ENCODE data around the gene BRD8.

The BRD8 gene

GRCh38 chr5:138103319-138103637 is 75.2 kb downstream of the BRD8 start:
- H3K9me3 ChIP-seq (ENCODE audit: insufficient read depth, low read length): no peaks in the 10 kb centered on the region
- DNase-seq (ENCODE audit: low read depth, low spot score): no peak
- H3K27me3 ChIP-seq (ENCODE audit: insufficient read depth, insufficient read length): no peaks in the 10 kb centered on the region
- H3K4me3 ChIP-seq (ENCODE audit: insufficient read length, low read depth): no peak overlapping the region
- H3K4me1 ChIP-seq (ENCODE audit: insufficient read depth, insufficient read length): no peaks in the 10 kb centered on the region
- no peak overlapping the region for H3K9ac ChIP-seq (ENCODE audit: insufficient read length, low read depth)
- TF ChIP-seq YY1 (IDR thresholded peaks at IDR 0.05; ENCODE audit: insufficient read depth, insufficient read length) (no peak), ZNF274 (IDR thresholded peaks at IDR 0.05; ENCODE audit: low read depth, low read length) (no peak), SUZ12 (IDR thresholded peaks at IDR 0.05; ENCODE audit: extremely low read depth, insufficient read depth, insufficient read length) (no peak)
- H3K36me3 ChIP-seq (ENCODE audit: insufficient read depth, insufficient read length, low read length): no peaks in the 10 kb centered on the region

- TF ChIP-seq YY1 (IDR thresholded peaks at IDR 0.05; ENCODE audit: insufficient read depth, insufficient read length) (no peak), SUZ12 (IDR thresholded peaks at IDR 0.05; ENCODE audit: extremely low read depth, insufficient read depth, insufficient read length) (no peak), ZNF274 (IDR thresholded peaks at IDR 0.05; ENCODE audit: low read depth, low read length) (no peak)
- H3K4me3 ChIP-seq (ENCODE audit: insufficient read length, low read depth): no peak overlapping the region
- DNase-seq (ENCODE audit: low read depth, low spot score): no peak
- H3K36me3 ChIP-seq (ENCODE audit: insufficient read depth, insufficient read length, low read length): no peaks in the 10 kb centered on the region
- no peak overlapping the region for H3K9ac ChIP-seq (ENCODE audit: insufficient read length, low read depth)
- H3K27me3 ChIP-seq (ENCODE audit: insufficient read depth, insufficient read length): peaks cover 3% of the 10 kb centered on the region
- no peaks in the 10 kb centered on the region for H3K9me3 ChIP-seq (ENCODE audit: insufficient read depth, low read length)
- H3K4me1 ChIP-seq (ENCODE audit: insufficient read depth, insufficient read length): no peaks in the 10 kb centered on the region
Observed at GRCh38 chr5:138102454-138103318, 75.7 kb downstream of the BRD8 start.

- Histone ChIP-seq H3K27me3 (ENCODE audit: insufficient read depth, insufficient read length) (peaks cover 28% of the 10 kb centered on the region), H3K36me3 (ENCODE audit: insufficient read depth, insufficient read length, low read length) (no peaks in the 10 kb centered on the region), H3K9me3 (ENCODE audit: insufficient read depth, low read length) (no peaks in the 10 kb centered on the region), H3K4me3 (ENCODE audit: insufficient read length, low read depth) (no peak overlapping the region), H3K4me1 (ENCODE audit: insufficient read depth, insufficient read length) (peaks cover 14% of the 10 kb centered on the region), H3K9ac (ENCODE audit: insufficient read length, low read depth) (no peak overlapping the region)
- no peak for TF ChIP-seq SUZ12 (IDR thresholded peaks at IDR 0.05; ENCODE audit: extremely low read depth, insufficient read depth, insufficient read length)
- no peak for DNase-seq (ENCODE audit: low read depth, low spot score)
Observed at GRCh38 chr5:138096997-138097828, 81.2 kb downstream of the BRD8 start.

- TF ChIP-seq ZNF274 (IDR thresholded peaks at IDR 0.05; ENCODE audit: low read depth, low read length) (no peak), YY1 (IDR thresholded peaks at IDR 0.05; ENCODE audit: insufficient read depth, insufficient read length) (no peak), SUZ12 (IDR thresholded peaks at IDR 0.05; ENCODE audit: extremely low read depth, insufficient read depth, insufficient read length) (no peak)
- H3K36me3 ChIP-seq (ENCODE audit: insufficient read depth, insufficient read length, low read length): no peaks in the 10 kb centered on the region
- no peak for DNase-seq (ENCODE audit: low read depth, low spot score)
- no peak overlapping the region for H3K4me3 ChIP-seq (ENCODE audit: insufficient read length, low read depth)
- no peaks in the 10 kb centered on the region for H3K9me3 ChIP-seq (ENCODE audit: insufficient read depth, low read length)
- peaks cover 14% of the 10 kb centered on the region for H3K4me1 ChIP-seq (ENCODE audit: insufficient read depth, insufficient read length)
- H3K9ac ChIP-seq (ENCODE audit: insufficient read length, low read depth): no peak overlapping the region
- peaks cover 28% of the 10 kb centered on the region for H3K27me3 ChIP-seq (ENCODE audit: insufficient read depth, insufficient read length)
Observed at GRCh38 chr5:138096363-138096762, 82.1 kb downstream of the BRD8 start.

- Histone ChIP-seq H3K9me3 (ENCODE audit: insufficient read depth, low read length) (no peaks in the 10 kb centered on the region), H3K4me1 (ENCODE audit: insufficient read depth, insufficient read length) (peaks cover 14% of the 10 kb centered on the region), H3K9ac (ENCODE audit: insufficient read length, low read depth) (peak overlapping the region; percentile 50), H3K4me3 (ENCODE audit: insufficient read length, low read depth) (no peak overlapping the region), H3K27me3 (ENCODE audit: insufficient read depth, insufficient read length) (peaks cover 36% of the 10 kb centered on the region), H3K36me3 (ENCODE audit: insufficient read depth, insufficient read length, low read length) (no peaks in the 10 kb centered on the region)
- TF ChIP-seq SUZ12 (IDR thresholded peaks at IDR 0.05; ENCODE audit: extremely low read depth, insufficient read depth, insufficient read length): no peak
- TF ChIP-seq YY1 (IDR thresholded peaks at IDR 0.05; ENCODE audit: insufficient read depth, insufficient read length): no peak
- no peak for TF ChIP-seq ZNF274 (IDR thresholded peaks at IDR 0.05; ENCODE audit: low read depth, low read length)
- DNase-seq (ENCODE audit: low read depth, low spot score): peak; percentile 63
Observed at GRCh38 chr5:138095100-138095907, 83.1 kb downstream of the BRD8 start.

- H3K9ac ChIP-seq (ENCODE audit: insufficient read length, low read depth): no peak overlapping the region
- TF ChIP-seq YY1 (IDR thresholded peaks at IDR 0.05; ENCODE audit: insufficient read depth, insufficient read length): no peak
- TF ChIP-seq SUZ12 (IDR thresholded peaks at IDR 0.05; ENCODE audit: extremely low read depth, insufficient read depth, insufficient read length): no peak
- TF ChIP-seq ZNF274 (IDR thresholded peaks at IDR 0.05; ENCODE audit: low read depth, low read length): no peak
- peaks cover 52% of the 10 kb centered on the region for H3K27me3 ChIP-seq (ENCODE audit: insufficient read depth, insufficient read length)
- no peak for DNase-seq (ENCODE audit: low read depth, low spot score)
- H3K36me3 ChIP-seq (ENCODE audit: insufficient read depth, insufficient read length, low read length): no peaks in the 10 kb centered on the region
- peaks cover 14% of the 10 kb centered on the region for H3K4me1 ChIP-seq (ENCODE audit: insufficient read depth, insufficient read length)
- no peaks in the 10 kb centered on the region for H3K9me3 ChIP-seq (ENCODE audit: insufficient read depth, low read length)
- H3K4me3 ChIP-seq (ENCODE audit: insufficient read length, low read depth): no peak overlapping the region
Observed at GRCh38 chr5:138093036-138093435, 85.4 kb downstream of the BRD8 start.

Data from NT2/D1 (cell line).